RWPE1 (cell line): ENCODE measurements around the gene METTL27.

Experiments
- CTCF ChIA-PET: fragments of 350-600 bp; sonication (Branson Sonifier 250); formaldehyde crosslinking; extraction: SDS; loops from one replicate; lab custom pipeline; 2021; lab: Yijun Ruan, JAX
- POLR2A ChIA-PET: fragments of 400-600 bp; formaldehyde crosslinking; extraction: SDS; loops from one replicate; lab custom pipeline; 2020; ENCODE audit warnings: antibody characterized with exemption; ENCODE audit not compliant: low non-redundant PET; lab: Yijun Ruan, JAX
- DNase-seq: peaks from one replicate; pipeline ENCODE4 v3.0.0; 2012; ENCODE audit warnings: low spot score
- H3K27ac ChIP-seq: fragments of 450-650 bp; 2 replicates; pipeline ENCODE4 v1.5.1; 2017
- CTCF ChIP-seq: fragments of 450-650 bp; conservative IDR thresholded peaks from 2 replicates; pipeline ENCODE4 v1.5.1; 2017; ENCODE audit warnings: low read depth, mild to moderate bottlenecking

METTL27 gene

GRCh38 chr7:73870041-73870492 lies 27.8 kb upstream of the METTL27 start:
- TF ChIP-seq CTCF: no peak
- no peak overlapping the region for H3K27ac ChIP-seq
- ChIA-PET POLR2A (no interaction called here), CTCF (interaction anchor here (0.6 to 1.4 kb wide), 2 partner anchors 105 to 157 kb away, joined by 5 to 6 read pairs; no protein-coding TSS in a partner anchor)
- no peak for DNase-seq

GRCh38 chr7:73869011-73869798 lies 26.9 kb upstream of the METTL27 start:
- DNase-seq: no peak
- H3K27ac ChIP-seq: no peak overlapping the region
- TF ChIP-seq CTCF: no peak
- ChIA-PET CTCF (interaction anchor here (0.9 to 1.4 kb wide), 2 partner anchors 158 to 532 kb away, joined by 4 to 5 read pairs; no protein-coding TSS in a partner anchor), POLR2A (no interaction called here)

- DNase-seq: no peak
- H3K27ac ChIP-seq: no peak overlapping the region
- ChIA-PET POLR2A (no interaction called here), CTCF (interaction anchor here (2.5 kb wide), 2 partner anchors 113 to 160 kb away, joined by 9 to 10 read pairs; no protein-coding TSS in a partner anchor)
- no peak for TF ChIP-seq CTCF
Observed at GRCh38 chr7:73866446-73866767, 24.1 kb upstream of the METTL27 start.

GRCh38 chr7:73865738-73866445 lies 23.6 kb upstream of the METTL27 start:
- ChIA-PET CTCF (interaction anchor here (0.5 to 2.5 kb wide), 5 partner anchors 23 to 161 kb away, joined by 3 to 10 read pairs (median 5); no protein-coding TSS in a partner anchor), POLR2A (no interaction called here)
- no peak overlapping the region for H3K27ac ChIP-seq
- DNase-seq: peak; percentile 34
- TF ChIP-seq CTCF: peak; percentile 71

GRCh38 chr7:73864981-73865711 lies 22.8 kb upstream of the METTL27 start:
- POLR2A ChIA-PET: no interaction called here
- no peak for TF ChIP-seq CTCF
- no peak for DNase-seq
- H3K27ac ChIP-seq: no peak overlapping the region
- CTCF ChIA-PET: interaction anchor here (0.5 to 2.5 kb wide), 5 partner anchors 22 to 162 kb away, joined by 3 to 10 read pairs (median 5); no protein-coding TSS in a partner anchor

- POLR2A ChIA-PET: no interaction called here
- no peak overlapping the region for H3K27ac ChIP-seq
- no peak for DNase-seq
- CTCF ChIA-PET: interaction anchor here (0.6 kb wide), 1 partner anchor 207 kb away, joined by 3 read pairs; no protein-coding TSS in a partner anchor
- no peak for TF ChIP-seq CTCF
Observed at GRCh38 chr7:73861305-73861704, 19.0 kb upstream of the METTL27 start.
